ENCODE data around the gene PFN3. TPM values are rescaled to one million over a fixed set of nuclear protein-coding genes. Genes with fewer than 3 reads are reported as not detected.

Gene PFN3
- total and polyA plus RNA-seq, 10 donors: not detected

GRCh38 chr5:177432143-177432838 lies 31.8 kb upstream of the PFN3 start:
- H3K4me1 ChIP-seq: peaks cover 61 to 100% (median 76%) of the 10 kb centered on the region in 6 donors
- no peaks in the 10 kb centered on the region for H3K27me3 ChIP-seq (replicated peaks in 1 of 7)
- H3K36me3 ChIP-seq: peaks cover 9 to 78% (median 64%) of the 10 kb centered on the region in 6 donors
- intact Hi-C loops (cut with DNase I; ENCODE audit: low total_unique reads): no loop called here
- WGBS, 5 donors: 43 to 73% (median 63%) methylated on average over 12 to 18 of the region's 18 CpGs
- H3K4me3 ChIP-seq: peak overlapping the region in 7 of 8 donors; percentile 4 to 90 (median 25)
- no peaks in the 10 kb centered on the region for H3K9me3 ChIP-seq
- peak in 1 of 11 experiments; percentile 12 for TF ChIP-seq CTCF (IDR thresholded peaks at IDR 0.05 in 8 of 11, conservative IDR thresholded peaks at IDR 0.05 in 3 of 11)
- no peak for TF ChIP-seq POLR2A (IDR thresholded peaks at IDR 0.05)
- DNase-seq: peak; percentile 86
- peak overlapping the region; percentile 92 to 99 (median 98) for H3K27ac ChIP-seq

- peaks cover 61 to 98% (median 79%) of the 10 kb centered on the region in 6 donors for H3K4me1 ChIP-seq
- peak overlapping the region; percentile 92 to 99 (median 98) for H3K27ac ChIP-seq
- intact Hi-C loops (cut with DNase I; ENCODE audit: low total_unique reads): no loop called here
- 17 to 36% (median 27%) methylated on average over 7 to 29 of the region's 29 CpGs for WGBS, 5 donors
- TF ChIP-seq POLR2AphosphoS5 (IDR thresholded peaks at IDR 0.05): peak; percentile 97 to 98 (median 97)
- peak in 3 of 11 experiments; percentile 12 to 30 (median 19) for TF ChIP-seq CTCF (IDR thresholded peaks at IDR 0.05 in 8 of 11, conservative IDR thresholded peaks at IDR 0.05 in 3 of 11)
- TF ChIP-seq POLR2A (IDR thresholded peaks at IDR 0.05): no peak
- H3K27me3 ChIP-seq (replicated peaks in 1 of 7): no peaks in the 10 kb centered on the region
- DNase-seq: peak; percentile 99
- peaks cover 6 to 70% (median 56%) of the 10 kb centered on the region in 6 donors for H3K36me3 ChIP-seq
- H3K4me3 ChIP-seq: peak overlapping the region in 7 of 8 donors; percentile 2 to 90 (median 25)
- no peaks in the 10 kb centered on the region for H3K9me3 ChIP-seq
Measured at GRCh38 chr5:177431317-177432142, 31.1 kb upstream of the PFN3 start.

GRCh38 chr5:177430972-177431316 lies 30.5 kb upstream of the PFN3 start:
- peak overlapping the region; percentile 92 to 99 (median 98) for H3K27ac ChIP-seq
- H3K9me3 ChIP-seq: no peaks in the 10 kb centered on the region
- TF ChIP-seq POLR2A (IDR thresholded peaks at IDR 0.05) (no peak), POLR2AphosphoS5 (IDR thresholded peaks at IDR 0.05) (no peak), CTCF (IDR thresholded peaks at IDR 0.05 in 8 of 11, conservative IDR thresholded peaks at IDR 0.05 in 3 of 11) (no peak)
- peaks cover 2 to 64% (median 50%) of the 10 kb centered on the region in 6 donors for H3K36me3 ChIP-seq
- 36 to 60% (median 52%) methylated on average over 7 of the region's 7 CpGs for WGBS, 5 donors
- peak overlapping the region in 4 of 8 donors; percentile 25 to 90 (median 84) for H3K4me3 ChIP-seq
- peaks cover 61 to 92% (median 79%) of the 10 kb centered on the region in 6 donors for H3K4me1 ChIP-seq
- no peak for DNase-seq
- no peaks in the 10 kb centered on the region for H3K27me3 ChIP-seq (replicated peaks in 1 of 7)
- intact Hi-C loops (cut with DNase I; ENCODE audit: low total_unique reads): no loop called here

Measured in spleen (tissue), 11 donors.